Panc1 (cell line): ENCODE measurements around the gene PRR5.

ENCODE experiments used
- POLR2AphosphoS5 ChIP-seq: IDR thresholded peaks from 2 replicates; pipeline ENCODE4 v1.6.1; 2012; ENCODE audit warnings: mild to moderate bottlenecking, low read depth, low read length, moderate library complexity
- TCF7L2 ChIP-seq: IDR thresholded peaks from 2 replicates; pipeline ENCODE4 v1.6.1; 2011; ENCODE audit warnings: mild to moderate bottlenecking, low read depth, low read length, inconsistent platforms
- TF ChIP-seq, protein P1 (sequence below): fragments of 450-650 bp; IDR thresholded peaks from 2 replicates; pipeline ENCODE4 v1.5.1; 2017; ENCODE audit warnings: mild to moderate bottlenecking

DNA sequence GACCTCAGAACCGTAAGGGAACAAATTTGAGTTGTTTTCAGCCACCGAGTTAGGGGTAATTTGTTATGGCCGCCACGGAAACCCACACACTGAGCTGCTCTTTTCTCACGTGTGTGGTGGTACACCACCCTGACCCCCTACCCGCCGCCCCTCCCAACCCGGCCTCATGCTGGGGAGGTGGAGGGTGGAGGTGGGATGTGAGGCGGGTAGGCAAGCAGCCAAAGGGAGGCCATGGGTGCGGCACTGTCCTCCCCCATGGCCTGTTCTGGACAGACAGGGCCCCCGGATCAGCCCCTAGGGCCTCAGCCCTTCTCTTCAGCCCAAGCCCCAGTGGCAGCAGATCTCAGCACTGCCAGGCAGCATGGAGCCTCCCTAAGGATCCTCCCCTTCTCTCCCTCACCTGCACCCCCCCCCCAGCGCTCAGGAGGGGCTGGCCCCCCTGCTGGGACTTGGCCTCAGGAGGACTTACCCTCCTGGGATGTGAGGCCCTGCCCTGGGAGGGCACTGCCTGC is 7.9 kb downstream of the PRR5 start:
- TF ChIP-seq, protein P1, sequence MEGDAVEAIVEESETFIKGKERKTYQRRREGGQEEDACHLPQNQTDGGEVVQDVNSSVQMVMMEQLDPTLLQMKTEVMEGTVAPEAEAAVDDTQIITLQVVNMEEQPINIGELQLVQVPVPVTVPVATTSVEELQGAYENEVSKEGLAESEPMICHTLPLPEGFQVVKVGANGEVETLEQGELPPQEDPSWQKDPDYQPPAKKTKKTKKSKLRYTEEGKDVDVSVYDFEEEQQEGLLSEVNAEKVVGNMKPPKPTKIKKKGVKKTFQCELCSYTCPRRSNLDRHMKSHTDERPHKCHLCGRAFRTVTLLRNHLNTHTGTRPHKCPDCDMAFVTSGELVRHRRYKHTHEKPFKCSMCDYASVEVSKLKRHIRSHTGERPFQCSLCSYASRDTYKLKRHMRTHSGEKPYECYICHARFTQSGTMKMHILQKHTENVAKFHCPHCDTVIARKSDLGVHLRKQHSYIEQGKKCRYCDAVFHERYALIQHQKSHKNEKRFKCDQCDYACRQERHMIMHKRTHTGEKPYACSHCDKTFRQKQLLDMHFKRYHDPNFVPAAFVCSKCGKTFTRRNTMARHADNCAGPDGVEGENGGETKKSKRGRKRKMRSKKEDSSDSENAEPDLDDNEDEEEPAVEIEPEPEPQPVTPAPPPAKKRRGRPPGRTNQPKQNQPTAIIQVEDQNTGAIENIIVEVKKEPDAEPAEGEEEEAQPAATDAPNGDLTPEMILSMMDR, result no peak
- TF ChIP-seq POLR2AphosphoS5 (no peak), TCF7L2 (no peak)
